GM10248 (cell line): ENCODE data around the gene CDH12.

Source experiments
- CTCF ChIA-PET: fragments of 300-600 bp; sonication (Branson Sonifier 250); formaldehyde crosslinking; extraction: SDS; loops from one replicate; lab custom pipeline; 2021; ENCODE audit warnings: antibody characterized with exemption; lab: Yijun Ruan, JAX
- POLR2A ChIA-PET: fragments of 350-650 bp; sonication (Branson Sonifier 250); formaldehyde crosslinking; extraction: SDS; loops from one replicate; lab custom pipeline; 2020; ENCODE audit warnings: antibody characterized with exemption; lab: Yijun Ruan, JAX
- DNase-seq: peaks from one replicate; pipeline ENCODE4 v3.0.0; 2012; ENCODE audit errors: extremely low spot score
- TF ChIP-seq, protein P1 (sequence below): IDR thresholded peaks from 2 replicates; pipeline ENCODE4 v1.5.1; 2012; ENCODE audit warnings: mild to moderate bottlenecking, low read depth; ENCODE audit errors: extremely low read depth, missing control alignments, control extremely low read depth

Gene CDH12

DNA sequence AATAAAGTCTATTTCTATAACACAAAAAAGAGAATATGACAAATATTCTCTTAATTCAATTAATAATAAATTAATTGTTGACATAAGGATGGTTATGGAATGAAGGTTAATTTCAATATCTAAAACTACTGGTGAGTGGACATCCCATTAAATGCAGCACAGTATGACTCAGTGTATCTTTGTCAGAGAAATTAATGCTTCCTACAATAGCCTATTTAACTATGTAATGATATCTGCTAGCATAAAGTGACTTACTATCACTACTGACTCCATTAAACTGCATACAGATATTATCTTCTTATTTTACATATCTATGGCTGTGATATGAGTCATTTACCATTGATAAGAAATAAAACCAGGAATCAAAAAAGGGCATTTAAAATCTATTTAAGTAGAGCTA lies 298.7 kb downstream of the CDH12 start:
- ChIA-PET POLR2A (no interaction called here), CTCF (no interaction called here)
- TF ChIP-seq, protein P1, sequence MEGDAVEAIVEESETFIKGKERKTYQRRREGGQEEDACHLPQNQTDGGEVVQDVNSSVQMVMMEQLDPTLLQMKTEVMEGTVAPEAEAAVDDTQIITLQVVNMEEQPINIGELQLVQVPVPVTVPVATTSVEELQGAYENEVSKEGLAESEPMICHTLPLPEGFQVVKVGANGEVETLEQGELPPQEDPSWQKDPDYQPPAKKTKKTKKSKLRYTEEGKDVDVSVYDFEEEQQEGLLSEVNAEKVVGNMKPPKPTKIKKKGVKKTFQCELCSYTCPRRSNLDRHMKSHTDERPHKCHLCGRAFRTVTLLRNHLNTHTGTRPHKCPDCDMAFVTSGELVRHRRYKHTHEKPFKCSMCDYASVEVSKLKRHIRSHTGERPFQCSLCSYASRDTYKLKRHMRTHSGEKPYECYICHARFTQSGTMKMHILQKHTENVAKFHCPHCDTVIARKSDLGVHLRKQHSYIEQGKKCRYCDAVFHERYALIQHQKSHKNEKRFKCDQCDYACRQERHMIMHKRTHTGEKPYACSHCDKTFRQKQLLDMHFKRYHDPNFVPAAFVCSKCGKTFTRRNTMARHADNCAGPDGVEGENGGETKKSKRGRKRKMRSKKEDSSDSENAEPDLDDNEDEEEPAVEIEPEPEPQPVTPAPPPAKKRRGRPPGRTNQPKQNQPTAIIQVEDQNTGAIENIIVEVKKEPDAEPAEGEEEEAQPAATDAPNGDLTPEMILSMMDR, result no peak
- no peak for DNase-seq

DNA sequence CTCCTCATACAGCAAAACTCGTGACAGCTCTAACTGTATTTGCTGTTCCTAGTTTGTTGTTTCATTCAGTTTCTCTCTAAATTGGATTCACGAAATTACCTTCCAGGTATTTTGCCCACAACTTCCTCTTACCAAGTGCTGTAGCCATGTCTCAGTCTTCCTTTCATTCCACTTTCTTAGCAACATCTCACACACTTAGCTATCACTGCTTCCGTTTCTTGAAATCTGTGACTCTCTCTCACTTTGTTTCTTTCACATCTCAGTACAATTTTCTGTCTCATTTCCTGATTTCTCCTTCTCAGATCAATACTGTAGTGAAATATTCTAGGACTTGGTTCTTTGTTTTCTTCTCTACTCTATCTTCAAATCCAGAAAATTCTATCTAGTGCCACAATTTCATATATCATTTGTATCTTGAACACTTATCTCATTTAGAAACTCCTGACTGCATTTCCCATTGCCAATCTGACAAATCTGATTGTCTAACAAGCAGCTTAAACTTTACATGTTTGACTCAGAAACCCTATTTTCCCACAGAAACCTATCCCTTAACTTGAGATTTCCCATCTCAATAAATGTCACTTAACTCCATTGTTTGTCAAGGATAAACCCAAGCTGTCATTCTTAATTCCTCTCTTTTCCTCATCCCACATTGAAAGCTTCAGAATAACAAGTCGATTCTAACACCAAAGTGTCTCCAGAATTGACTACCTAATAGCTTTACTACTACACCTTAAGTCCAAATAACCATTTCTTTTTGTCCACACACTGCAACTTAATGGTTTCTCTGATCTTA lies 303.1 kb downstream of the CDH12 start:
- CTCF ChIA-PET, result interaction anchor here (1.2 to 1.5 kb wide), 2 partner anchors 9 to 10 kb away, joined by 3 to 4 read pairs; no protein-coding TSS in a partner anchor
- TF ChIP-seq, protein P1, result no peak

DNA sequence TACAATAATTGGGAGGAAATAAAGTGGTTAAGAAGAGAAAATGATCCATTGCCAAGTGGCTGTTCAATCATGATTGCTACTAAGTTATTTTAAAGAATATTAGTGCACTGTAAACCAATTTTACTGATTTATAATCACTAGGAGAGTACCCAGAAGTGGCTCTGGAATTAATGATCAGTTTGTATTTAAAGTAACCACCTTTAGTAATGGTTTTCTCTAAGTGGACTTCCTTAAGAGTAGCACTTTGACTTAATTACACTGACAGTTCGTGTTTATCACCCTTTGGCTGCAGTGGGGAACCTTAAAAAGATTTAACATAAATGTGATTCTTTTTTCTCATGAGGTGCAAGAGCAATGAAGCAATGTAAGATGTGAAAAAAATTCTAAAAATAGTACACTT lies 310.8 kb downstream of the CDH12 start:
- DNase-seq, result no peak
- ChIA-PET POLR2A (no interaction called here), CTCF (no interaction called here)
- TF ChIP-seq, protein P1, result no peak

More for the DNA sequence above, 303.1 kb downstream of the CDH12 start:
- POLR2A ChIA-PET, result no interaction called here
- DNase-seq, result no peak

DNA sequence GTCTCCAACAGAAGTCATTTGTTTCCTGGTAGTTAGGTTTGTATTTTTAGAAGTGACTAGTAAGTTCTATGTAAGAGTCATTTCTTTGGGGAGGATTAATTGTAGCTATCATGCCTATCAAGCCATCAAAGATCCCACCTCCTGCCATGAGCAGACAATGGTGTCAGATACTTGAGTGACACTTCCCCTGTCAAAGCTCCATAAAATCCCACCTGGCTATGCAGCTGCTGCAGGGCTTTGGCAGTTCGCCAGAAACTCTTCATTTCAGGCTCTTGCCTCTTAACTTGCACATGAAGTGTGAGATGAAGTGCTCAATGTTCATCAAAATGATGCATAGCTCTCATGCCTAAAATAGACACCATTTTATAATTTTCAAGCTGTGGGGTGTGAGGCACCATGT lies 312.1 kb downstream of the CDH12 start:
- ChIA-PET CTCF (no interaction called here), POLR2A (no interaction called here)
- TF ChIP-seq, protein P1, result no peak
- DNase-seq, result no peak

DNA sequence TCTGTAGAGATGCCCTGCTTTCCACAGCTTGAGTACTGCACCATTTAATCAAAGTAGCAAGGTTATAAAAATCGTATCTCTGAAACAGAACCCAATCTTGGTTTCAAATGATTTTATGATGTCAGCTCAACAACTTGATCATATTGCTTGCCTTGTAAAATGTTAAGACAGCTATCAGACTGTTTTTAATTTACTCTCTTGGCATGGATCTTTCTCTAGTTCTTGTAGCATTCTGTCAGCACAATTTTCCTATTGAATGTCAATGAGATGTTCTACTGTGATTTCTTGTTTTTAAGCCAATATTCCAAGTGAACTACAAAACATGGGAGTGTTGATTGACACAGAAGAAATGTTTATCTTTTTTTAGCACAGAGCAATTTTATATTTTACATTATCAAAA lies 313.4 kb downstream of the CDH12 start:
- DNase-seq, result no peak
- CTCF ChIA-PET, result interaction anchor here (1.1 kb wide), 1 partner anchor 10 kb away, joined by 3 read pairs; no protein-coding TSS in a partner anchor
- POLR2A ChIA-PET, result no interaction called here

DNA sequence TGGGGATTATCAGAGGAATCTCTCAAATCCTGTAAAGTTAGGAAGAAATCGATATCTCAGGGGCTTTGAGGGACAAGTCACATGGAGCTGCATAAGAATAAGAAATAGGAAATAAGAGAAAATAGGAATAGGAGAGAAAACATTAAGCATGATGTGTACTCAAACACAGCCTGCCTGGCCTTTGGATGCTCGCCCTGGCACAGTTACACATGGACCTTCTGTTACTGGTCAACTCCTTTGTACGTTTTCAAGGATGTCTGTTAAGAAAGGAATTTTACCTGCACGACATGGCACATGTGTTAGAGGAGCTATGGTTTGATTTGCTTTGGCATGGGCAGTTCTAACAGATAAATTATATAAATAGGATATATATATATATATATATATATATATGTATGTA lies 321.2 kb downstream of the CDH12 start:
- DNase-seq, result no peak
- TF ChIP-seq, protein P1, result no peak
- ChIA-PET CTCF (interaction anchor here (1.4 kb wide), 1 partner anchor 10 kb away, joined by 3 read pairs; no protein-coding TSS in a partner anchor), POLR2A (no interaction called here)

More for the DNA sequence above, 313.4 kb downstream of the CDH12 start:
- TF ChIP-seq, protein P1, result no peak
